CD4-positive, alpha-beta memory T cell (primary cell): Measurements from ENCODE around the gene CAB39. TPM values are rescaled to one million over a fixed set of nuclear protein-coding genes. Genes with fewer than 3 reads are reported as not detected.

Experiments used
- CTCF ChIA-PET: fragments of 350-600 bp; sonication (Branson Sonifier 250); formaldehyde crosslinking; loops from one replicate; lab custom pipeline; 2021; ENCODE audit warnings: inconsistent platforms; ENCODE audit not compliant: partially characterized antibody; lab: Charles Lee
- POLR2A ChIA-PET: fragments of 350-600 bp; sonication (Branson Sonifier 250); formaldehyde crosslinking; loops from one replicate; lab custom pipeline; 2021; ENCODE audit not compliant: partially characterized antibody; lab: Charles Lee
- DNase-seq, 5 donors: peaks; one replicate each; pipeline versions ENCODE4 v3.0.0 to v3.0.0-alpha.2; 2020 to 2022; ENCODE audit warnings: mixed read lengths in 1 of 5
- H3K27ac ChIP-seq: one replicate; pipeline ENCODE4 v1.7.0; 2013; ENCODE audit warnings: low read depth, low read length
- H3K27me3 ChIP-seq: 2 replicates; pipeline ENCODE4 v1.7.0; 2013; ENCODE audit warnings: mild to moderate bottlenecking, low read length, moderate library complexity; ENCODE audit not compliant: insufficient read depth
- H3K36me3 ChIP-seq: 2 replicates; pipeline ENCODE4 v1.7.0; 2013; ENCODE audit warnings: mild to moderate bottlenecking, low read length, moderate library complexity; ENCODE audit not compliant: insufficient read depth
- H3K4me1 ChIP-seq: 2 replicates; pipeline ENCODE4 v1.7.0; 2013; ENCODE audit warnings: mild to moderate bottlenecking, low read length, moderate library complexity; ENCODE audit not compliant: insufficient read depth
- H3K4me3 ChIP-seq, 2 donors: one replicate each; pipeline ENCODE4 v1.7.0; 2013; ENCODE audit warnings: low read length in 2 of 2, mild to moderate bottlenecking in 1 of 2
- H3K9me3 ChIP-seq, 2 donors: one replicate each; pipeline ENCODE4 v1.7.0; 2013; ENCODE audit warnings: low read length in 2 of 2, control low read depth in 1 of 2; ENCODE audit not compliant: control insufficient read depth in 1 of 2
- H3K27ac Mint-ChIP-seq, 7 donors: one replicate each; pipeline ENCODE4 v1.8.0; 2020 to 2021; ENCODE audit warnings: mixed read lengths in 7 of 7, mild to moderate bottlenecking in 6 of 7, inconsistent platforms in 3 of 7, moderate library complexity in 3 of 7
- H3K27me3 Mint-ChIP-seq, 2 donors: one replicate each; pipeline ENCODE4 v1.8.0; 2020 to 2021; ENCODE audit warnings: mixed read lengths in 2 of 2
- H3K36me3 Mint-ChIP-seq, 2 donors: one replicate each; pipeline ENCODE4 v1.8.0; 2020 to 2021; ENCODE audit warnings: mixed read lengths in 2 of 2, inconsistent platforms in 1 of 2, mild to moderate bottlenecking in 1 of 2
- H3K4me1 Mint-ChIP-seq, 4 donors: one replicate each; pipeline ENCODE4 v1.8.0; 2020 to 2021; ENCODE audit warnings: mixed read lengths in 4 of 4, mild to moderate bottlenecking in 1 of 4
- H3K4me3 Mint-ChIP-seq, 8 donors: one replicate each; pipeline ENCODE4 v1.8.0; 2020 to 2021; ENCODE audit warnings: mixed read lengths in 8 of 8, mild to moderate bottlenecking in 7 of 8, moderate library complexity in 6 of 8, inconsistent platforms in 3 of 8
- H3K9me3 Mint-ChIP-seq, 8 donors: one replicate each; pipeline ENCODE4 v1.8.0; 2020 to 2021; ENCODE audit warnings: mixed read lengths in 8 of 8, mild to moderate bottlenecking in 5 of 8, inconsistent platforms in 3 of 8, moderate library complexity in 1 of 8
- intact Hi-C: fragments of 100-400 bp; cut with micrococcal nuclease; formaldehyde crosslinking; loops from one replicate; pipeline ENCODE4 v1.15.1; 2023
- polyA plus RNA-seq, 2 donors: library from polyadenylated mRNA; unstranded; fragments of 300-500 nt; fragmentation: Illumina TruSeq; gene quantifications; one replicate each; pipeline ENCODE4 v1.2.3, GENCODE V29; 2021
- total RNA-seq, 2 experiments: library from RNA; stranded (reverse); gene quantifications; one replicate each; pipeline ENCODE4 v1.2.3, GENCODE V29; 2021

Gene CAB39
- total and polyA plus RNA-seq, 4 experiments from 2014 or later = 80.8 to 115 (median 100) TPM

DNA sequence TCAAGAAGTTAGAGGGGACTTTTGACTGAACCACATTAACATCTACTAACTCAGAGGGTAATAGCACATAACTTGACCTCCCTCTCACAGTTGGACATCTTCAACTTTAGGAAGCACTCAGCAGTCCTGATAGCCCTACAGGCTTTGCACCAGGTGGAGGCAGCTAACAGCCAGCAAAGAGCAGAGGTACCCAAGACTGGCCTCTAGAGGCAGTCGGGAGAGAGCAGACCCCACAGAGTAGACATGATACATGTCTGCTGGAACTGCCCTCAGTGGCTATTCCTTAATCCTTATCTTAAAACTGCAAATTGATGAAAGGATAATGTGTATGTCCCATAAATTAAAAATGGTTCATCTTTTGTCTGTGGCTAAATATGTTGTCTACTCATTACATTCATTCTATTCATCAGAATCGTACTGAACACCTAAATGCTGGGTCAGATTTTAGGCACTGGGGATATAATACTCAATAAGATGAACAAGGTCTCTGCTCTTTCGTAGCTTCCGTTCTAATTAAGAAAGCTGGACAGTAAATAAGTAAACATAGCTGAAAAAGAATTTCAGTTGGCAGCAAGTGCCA is 49.8 kb downstream of the CAB39 start:
- intact Hi-C loops = loop anchor here (2.0 to 5.0 kb wide), 2 partner anchors 36 to 50 kb away; partner anchors contain the start of gene CAB39
- peaks cover 22% of the 10 kb centered on the region for H3K36me3 ChIP-seq
- H3K4me1 Mint-ChIP-seq = peaks cover 47 to 65% (median 55%) of the 10 kb centered on the region in 4 donors

DNA sequence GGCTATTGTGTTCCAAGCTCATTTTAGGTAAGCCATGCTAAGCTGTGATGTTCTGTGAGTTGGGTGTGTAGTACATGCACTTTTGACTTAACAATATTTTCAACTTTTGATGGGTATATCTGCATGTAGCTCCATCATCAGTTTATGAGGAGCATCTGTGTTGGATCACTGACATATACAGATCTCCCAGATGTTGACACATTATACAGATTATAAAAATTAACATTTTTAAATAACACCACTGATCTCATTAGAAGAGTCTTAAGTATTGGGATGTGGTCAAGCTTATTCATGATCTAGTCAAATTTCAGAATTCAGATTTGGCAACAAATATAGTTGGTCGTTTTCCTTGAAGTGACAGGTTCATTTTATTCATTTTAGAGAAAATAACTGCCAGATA is 51.7 kb downstream of the CAB39 start:
- H3K4me1 ChIP-seq = peaks cover 40% of the 10 kb centered on the region
- DNase-seq = no peak
- no peak overlapping the region for H3K27ac ChIP-seq
- Mint-ChIP-seq H3K4me1 (peaks cover 44 to 65% (median 54%) of the 10 kb centered on the region in 4 donors), H3K27ac (peak overlapping the region in 1 of 7 donors; percentile 3), H3K36me3 (peaks cover 56 to 64% of the 10 kb centered on the region in 2 donors), H3K27me3 (no peaks in the 10 kb centered on the region), H3K4me3 (no peak overlapping the region), H3K9me3 (peaks cover 0 to 1% (median 0%) of the 10 kb centered on the region in 8 donors)
- intact Hi-C loops = loop anchor here (5.0 kb wide), 1 partner anchor 52 kb away; the partner anchor contains the start of gene CAB39
- peaks cover 28% of the 10 kb centered on the region for H3K36me3 ChIP-seq
- POLR2A ChIA-PET = interaction anchor here (3.7 kb wide), 1 partner anchor 51 kb away, joined by 17 read pairs; the partner anchor contains the start of gene CAB39
- CTCF ChIA-PET = interaction anchor here (0.8 to 2.4 kb wide), 5 partner anchors 9 to 60 kb away, joined by 3 to 10 read pairs (median 3); no protein-coding TSS in a partner anchor
- H3K9me3 ChIP-seq = no peaks in the 10 kb centered on the region
- no peaks in the 10 kb centered on the region for H3K27me3 ChIP-seq
- no peak overlapping the region for H3K4me3 ChIP-seq

More for the DNA sequence above, 49.8 kb downstream of the CAB39 start:
- Histone ChIP-seq H3K27ac (no peak overlapping the region), H3K27me3 (no peaks in the 10 kb centered on the region), H3K9me3 (no peaks in the 10 kb centered on the region), H3K4me1 (peaks cover 43% of the 10 kb centered on the region), H3K4me3 (no peak overlapping the region)
- CTCF ChIA-PET = interaction anchor here (0.6 to 2.4 kb wide), 10 partner anchors 16 to 118 kb away, joined by 3 to 22 read pairs (median 6); no protein-coding TSS in a partner anchor
- H3K27me3 Mint-ChIP-seq = no peaks in the 10 kb centered on the region
- no peaks in the 10 kb centered on the region for H3K9me3 Mint-ChIP-seq
- peak overlapping the region in 1 of 8 donors; percentile 26 for H3K4me3 Mint-ChIP-seq
- H3K36me3 Mint-ChIP-seq = peaks cover 42 to 58% of the 10 kb centered on the region in 2 donors
- DNase-seq = peak in 2 of 5 donors; percentile 19 to 26
- POLR2A ChIA-PET = interaction anchor here (0.6 to 3.7 kb wide), 5 partner anchors 18 to 562 kb away, joined by 3 to 17 read pairs (median 3); partner anchors contain the start of gene CAB39
- peak overlapping the region in 4 of 7 donors; percentile 0 to 62 (median 28) for H3K27ac Mint-ChIP-seq

DNA sequence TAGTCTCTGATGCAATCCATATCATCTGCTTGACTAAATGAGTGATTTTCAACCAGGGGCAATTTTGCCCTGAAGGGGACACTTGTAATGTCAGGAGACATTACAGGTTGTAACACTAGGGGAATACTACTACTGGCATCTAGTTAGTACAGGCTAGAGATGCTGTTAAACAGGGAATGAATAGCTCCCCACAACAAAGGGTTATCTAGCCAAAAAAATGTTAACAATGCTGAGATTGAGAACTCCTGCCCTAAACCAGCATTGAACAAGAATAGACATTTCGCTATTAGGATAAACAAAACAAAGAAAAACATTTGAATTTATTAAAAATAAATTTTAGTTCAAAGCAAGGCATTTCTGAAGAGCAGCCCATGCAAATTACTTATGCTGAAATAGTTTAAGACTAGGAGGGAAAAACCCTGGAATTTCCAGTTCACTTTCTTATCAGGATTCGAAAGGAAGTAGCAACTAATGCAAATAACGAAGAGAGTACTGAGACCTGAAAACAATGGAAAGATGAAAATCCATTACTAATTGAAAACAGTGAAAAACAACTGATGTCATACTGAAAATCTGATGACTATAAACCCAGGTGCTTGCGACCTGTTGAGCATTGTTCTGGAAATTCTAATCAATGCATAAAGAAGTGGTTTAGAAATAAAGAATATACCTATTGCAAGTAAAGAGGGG is 53.1 kb downstream of the CAB39 start:
- DNase-seq = no peak
- Histone ChIP-seq H3K4me3 (no peak overlapping the region), H3K4me1 (peaks cover 44% of the 10 kb centered on the region), H3K27me3 (no peaks in the 10 kb centered on the region), H3K27ac (no peak overlapping the region), H3K36me3 (peaks cover 28% of the 10 kb centered on the region), H3K9me3 (no peaks in the 10 kb centered on the region)
- intact Hi-C loops = no loop called here
- peaks cover 43 to 62% (median 53%) of the 10 kb centered on the region in 4 donors for H3K4me1 Mint-ChIP-seq
- peaks cover 0 to 1% (median 0%) of the 10 kb centered on the region in 8 donors for H3K9me3 Mint-ChIP-seq
- no peaks in the 10 kb centered on the region for H3K27me3 Mint-ChIP-seq
- no peak overlapping the region for H3K4me3 Mint-ChIP-seq
- H3K27ac Mint-ChIP-seq = peak overlapping the region in 2 of 7 donors; percentile 32 to 74
- ChIA-PET CTCF (interaction anchor here (1.3 to 2.4 kb wide), 2 partner anchors 33 kb away, joined by 5 to 9 read pairs; no protein-coding TSS in a partner anchor), POLR2A (no interaction called here)
- peaks cover 51 to 59% of the 10 kb centered on the region in 2 donors for H3K36me3 Mint-ChIP-seq

DNA sequence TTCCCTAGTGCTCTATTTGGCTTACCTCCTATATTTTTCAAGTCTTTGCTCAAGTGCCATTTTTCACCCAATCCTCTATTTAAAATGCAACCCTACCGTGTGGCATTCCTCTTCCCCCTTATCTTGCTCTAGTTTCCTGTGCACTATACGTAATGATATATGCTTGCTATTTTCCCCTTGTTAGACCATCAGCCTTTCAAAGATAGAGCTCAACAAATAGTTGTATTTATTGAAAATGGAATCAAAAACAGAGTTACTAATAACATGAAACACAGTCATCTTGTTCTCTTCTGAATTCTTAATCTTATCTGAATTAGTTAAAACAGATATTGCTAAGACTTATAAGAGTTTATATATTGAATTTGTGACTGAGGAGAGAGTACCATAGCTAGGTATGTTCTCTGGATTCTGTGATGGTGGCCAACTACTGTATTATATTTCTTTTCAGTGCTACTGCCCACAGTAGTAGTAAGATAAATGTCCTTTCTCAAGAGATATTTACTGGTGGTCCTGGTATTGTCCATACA is 55.3 kb downstream of the CAB39 start:
- peaks cover 14% of the 10 kb centered on the region for H3K36me3 ChIP-seq
- H3K27me3 Mint-ChIP-seq = no peaks in the 10 kb centered on the region
- no peak overlapping the region for H3K4me3 ChIP-seq
- H3K27ac Mint-ChIP-seq = peak overlapping the region; percentile 2 to 86 (median 16)
- no peaks in the 10 kb centered on the region for H3K27me3 ChIP-seq
- H3K9me3 Mint-ChIP-seq = peaks cover 0 to 1% (median 0%) of the 10 kb centered on the region in 8 donors
- ChIA-PET CTCF (interaction anchor here (1.0 to 2.5 kb wide), 4 partner anchors 8 to 56 kb away, joined by 3 to 9 read pairs (median 7); no protein-coding TSS in a partner anchor), POLR2A (interaction anchor here (1.0 to 1.2 kb wide), 3 partner anchors 14 to 54 kb away, joined by 3 to 5 read pairs (median 3); no protein-coding TSS in a partner anchor)
- intact Hi-C loops = no loop called here
- peak overlapping the region in 2 of 8 donors; percentile 12 to 19 for H3K4me3 Mint-ChIP-seq
- H3K4me1 ChIP-seq = peaks cover 66% of the 10 kb centered on the region
- no peaks in the 10 kb centered on the region for H3K9me3 ChIP-seq
- H3K27ac ChIP-seq = no peak overlapping the region
- H3K36me3 Mint-ChIP-seq = peaks cover 49 to 50% of the 10 kb centered on the region in 2 donors
- no peak for DNase-seq
- peaks cover 56 to 73% (median 66%) of the 10 kb centered on the region in 4 donors for H3K4me1 Mint-ChIP-seq

DNA sequence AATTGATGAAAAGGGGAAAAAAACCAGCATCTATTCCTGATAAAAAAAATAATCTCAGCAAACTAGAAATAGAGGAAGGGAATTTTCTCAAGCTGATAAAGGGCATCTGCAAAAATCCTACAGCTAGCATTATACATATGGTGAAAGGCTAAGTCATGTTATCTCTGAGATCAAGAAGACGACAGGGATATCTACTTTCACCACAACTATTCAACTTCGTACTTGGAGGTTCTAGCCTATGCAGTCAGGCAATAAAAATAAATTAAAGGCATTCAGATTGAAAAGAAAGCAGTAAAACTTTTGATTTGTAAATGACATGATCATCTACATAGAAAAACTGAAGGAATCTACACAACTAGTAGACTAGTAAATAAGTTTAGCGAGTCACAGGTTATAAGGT is 58.2 kb downstream of the CAB39 start:
- Mint-ChIP-seq H3K4me1 (peaks cover 70 to 90% (median 81%) of the 10 kb centered on the region in 4 donors), H3K9me3 (peaks cover 0 to 1% (median 0%) of the 10 kb centered on the region in 8 donors), H3K4me3 (peak overlapping the region in 5 of 8 donors; percentile 24 to 66 (median 49)), H3K27me3 (no peaks in the 10 kb centered on the region), H3K36me3 (peaks cover 48 to 59% of the 10 kb centered on the region in 2 donors), H3K27ac (peak overlapping the region in 5 of 7 donors; percentile 8 to 72 (median 69))
- intact Hi-C loops = no loop called here
- no peak for DNase-seq
- Histone ChIP-seq H3K36me3 (peaks cover 8% of the 10 kb centered on the region), H3K4me3 (no peak overlapping the region), H3K4me1 (peaks cover 90% of the 10 kb centered on the region), H3K27ac (no peak overlapping the region), H3K9me3 (no peaks in the 10 kb centered on the region), H3K27me3 (no peaks in the 10 kb centered on the region)
- ChIA-PET POLR2A (interaction anchor here (1.1 to 2.5 kb wide), 4 partner anchors 8 to 57 kb away, joined by 4 to 7 read pairs (median 6); no protein-coding TSS in a partner anchor), CTCF (interaction anchor here (1.1 to 1.8 kb wide), 5 partner anchors 8 to 56 kb away, joined by 3 to 4 read pairs (median 4); no protein-coding TSS in a partner anchor)

DNA sequence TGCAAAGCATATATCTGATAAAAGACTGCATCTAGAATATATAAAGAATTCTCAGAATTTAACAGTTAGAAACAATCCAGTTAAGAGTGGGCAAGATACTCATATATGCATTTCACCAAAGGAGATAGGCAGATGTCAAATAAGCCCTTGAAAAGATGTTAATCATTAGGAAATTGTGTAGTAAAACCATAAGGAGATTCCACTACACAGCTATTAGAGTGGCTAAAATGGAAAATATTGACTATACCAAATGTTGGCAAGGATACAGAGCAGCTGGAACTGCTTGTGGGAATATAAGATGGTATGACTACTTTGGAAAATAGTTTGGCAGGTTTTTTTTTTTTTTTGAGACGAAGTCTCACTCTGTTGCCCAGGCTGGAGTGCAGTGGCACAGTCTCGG is 59.5 kb downstream of the CAB39 start:
- H3K4me3 ChIP-seq = no peak overlapping the region
- H3K27me3 ChIP-seq = no peaks in the 10 kb centered on the region
- peaks cover 93% of the 10 kb centered on the region for H3K4me1 ChIP-seq
- Mint-ChIP-seq H3K9me3 (peaks cover 0 to 1% (median 0%) of the 10 kb centered on the region in 8 donors), H3K4me3 (peak overlapping the region in 4 of 8 donors; percentile 11 to 24 (median 16)), H3K27ac (peak overlapping the region in 4 of 7 donors; percentile 17 to 68 (median 28)), H3K4me1 (peaks cover 71 to 90% (median 83%) of the 10 kb centered on the region in 4 donors), H3K36me3 (peaks cover 35 to 51% of the 10 kb centered on the region in 2 donors), H3K27me3 (no peaks in the 10 kb centered on the region)
- peaks cover 12% of the 10 kb centered on the region for H3K36me3 ChIP-seq
- H3K9me3 ChIP-seq = no peaks in the 10 kb centered on the region
- intact Hi-C loops = no loop called here
- CTCF ChIA-PET = interaction anchor here (0.9 kb wide), 1 partner anchor 10 kb away, joined by 3 read pairs; no protein-coding TSS in a partner anchor
- POLR2A ChIA-PET = interaction anchor here (0.6 to 3.5 kb wide), 5 partner anchors 9 to 62 kb away, joined by 3 to 16 read pairs (median 5); no protein-coding TSS in a partner anchor
- H3K27ac ChIP-seq = no peak overlapping the region
- no peak for DNase-seq
